Caco-2 (cell line): Measurements from ENCODE around the gene PNKD. TPM values are rescaled to one million over a fixed set of nuclear protein-coding genes. Genes with fewer than 3 reads are reported as not detected.

ENCODE experiments used
- BruUV-seq: library from RNA; stranded (reverse); fragments of 400-500 nt; replicated peaks from 2 replicates; lab custom pipeline; 2021; lab: Mats Ljungman, UMichigan
- CTCF ChIA-PET: fragments of 300-600 bp; sonication (Branson Sonifier 250); formaldehyde crosslinking; loops from one replicate; lab custom pipeline; 2022; ENCODE audit warnings: antibody characterized with exemption; lab: Charles Lee
- POLR2A ChIA-PET: fragments of 300-600 bp; sonication (Branson Sonifier 250); formaldehyde crosslinking; loops from one replicate; lab custom pipeline; 2022; ENCODE audit warnings: antibody characterized with exemption; lab: Charles Lee
- DNase-seq, 2 experiments: peaks; one replicate each; pipeline versions ENCODE4 v3.0.0 to v3.0.0-alpha.2; 2020 to 2022
- H3K27me3 ChIP-seq: replicated peaks from 2 replicates; pipeline ENCODE4 v1.6.0; 2011; ENCODE audit warnings: low read length; ENCODE audit not compliant: control insufficient read depth, insufficient read depth
- H3K36me3 ChIP-seq: 2 replicates; pipeline ENCODE4 v1.5.1; 2011; ENCODE audit warnings: low read length; ENCODE audit not compliant: control insufficient read depth, insufficient read depth
- H3K4me1 ChIP-seq: fragments of 250-450 bp; sonication (Bioruptor Pico); 2 replicates; pipeline ENCODE4 v1.5.1; 2020; ENCODE audit warnings: mild to moderate bottlenecking
- H3K4me3 ChIP-seq: 2 replicates; pipeline ENCODE4 v1.5.1; 2011; ENCODE audit warnings: low read depth, mild to moderate bottlenecking, control low read depth, low read length
- H3K9me3 ChIP-seq: fragments of 250-450 bp; sonication (Bioruptor Pico); 2 replicates; pipeline ENCODE4 v1.5.1; 2020; ENCODE audit warnings: mild to moderate bottlenecking, moderate library complexity
- H3K27ac Mint-ChIP-seq: one replicate; pipeline ENCODE4 v1.8.0; 2022; ENCODE audit warnings: mixed read lengths; ENCODE audit not compliant: unreplicated experiment
- H3K27me3 Mint-ChIP-seq: one replicate; pipeline ENCODE4 v1.8.0; 2022; ENCODE audit warnings: mixed read lengths; ENCODE audit not compliant: insufficient read depth, unreplicated experiment
- H3K36me3 Mint-ChIP-seq: one replicate; pipeline ENCODE4 v1.8.0; 2022; ENCODE audit warnings: mild to moderate bottlenecking, mixed read lengths; ENCODE audit not compliant: insufficient read depth, unreplicated experiment
- H3K4me1 Mint-ChIP-seq: one replicate; pipeline ENCODE4 v1.8.0; 2022; ENCODE audit warnings: low read depth, mixed read lengths; ENCODE audit not compliant: unreplicated experiment
- H3K4me3 Mint-ChIP-seq: one replicate; pipeline ENCODE4 v1.8.0; 2022; ENCODE audit warnings: mild to moderate bottlenecking, moderate library complexity, mixed read lengths; ENCODE audit not compliant: unreplicated experiment
- H3K9me3 Mint-ChIP-seq: one replicate; pipeline ENCODE4 v1.8.0; 2022; ENCODE audit warnings: mixed read lengths; ENCODE audit not compliant: unreplicated experiment
- CTCF ChIP-seq, 2 experiments: fragments of 200-600 bp in 1 of 2; IDR thresholded peaks; 1 replicate in 1 of 2; 2 replicates in 1 of 2; pipeline versions ENCODE4 v1.5.1 to v1.8.0; 2011 to 2022; ENCODE audit warnings: antibody characterized with exemption in 1 of 2, control low read depth in 1 of 2, inconsistent platforms in 1 of 2, low read depth in 1 of 2, low read length in 1 of 2, mild to moderate bottlenecking in 1 of 2, moderate library complexity in 1 of 2; ENCODE audit not compliant: insufficient read depth in 1 of 2, severe bottlenecking in 1 of 2, unreplicated experiment in 1 of 2
- intact Hi-C: fragments of 100-400 bp; cut with micrococcal nuclease; formaldehyde crosslinking; loops from one replicate; pipeline ENCODE4 v1.10.0; 2022; ENCODE audit not compliant: unreplicated experiment
- total RNA-seq: library from RNA; stranded (reverse); gene quantifications from 2 replicates; pipeline ENCODE4 v1.2.3, GENCODE V29; 2022

PNKD gene
- total RNA-seq, 1 experiment from 2014 or later = 39.2 TPM

DNA sequence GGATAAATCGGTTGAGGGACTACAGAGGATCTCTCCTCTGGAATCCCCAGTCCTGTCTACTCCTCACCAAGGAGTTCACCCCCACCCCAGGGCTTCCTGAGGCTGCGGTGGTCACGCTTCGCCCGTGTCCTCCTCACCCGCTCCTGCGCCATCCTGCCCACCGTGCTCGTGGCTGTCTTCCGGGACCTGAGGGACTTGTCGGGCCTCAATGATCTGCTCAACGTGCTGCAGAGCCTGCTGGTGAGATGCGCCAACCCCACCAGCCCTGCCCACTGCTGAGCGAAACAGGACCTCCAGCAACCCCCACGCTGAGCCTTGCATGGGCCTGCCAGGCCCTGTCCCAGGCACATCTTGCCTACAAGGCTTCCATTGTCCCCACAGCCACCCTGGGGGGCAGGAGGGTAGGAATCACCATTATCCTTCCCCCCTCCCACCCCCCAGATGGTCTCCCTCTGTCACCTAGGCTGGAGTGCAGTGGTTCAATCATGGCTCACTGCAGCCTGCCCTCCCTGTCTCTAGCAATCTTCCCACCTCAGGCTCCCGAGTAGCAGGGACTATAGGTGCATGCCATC, 122.7 kb downstream of the PNKD start:
- intact Hi-C loops = no loop called here
- CTCF ChIA-PET = interaction anchor here (1.1 kb wide), 1 partner anchor 89 kb away, joined by 3 read pairs; no protein-coding TSS in a partner anchor
- no peak for DNase-seq
- no peaks in the 10 kb centered on the region for H3K27me3 ChIP-seq
- Mint-ChIP-seq H3K27me3 (no peaks in the 10 kb centered on the region), H3K27ac (no peak overlapping the region), H3K4me1 (peaks cover 22% of the 10 kb centered on the region), H3K9me3 (no peaks in the 10 kb centered on the region), H3K36me3 (peaks cover 23% of the 10 kb centered on the region), H3K4me3 (no peak overlapping the region)
- peaks cover 14% of the 10 kb centered on the region for H3K4me1 ChIP-seq
- H3K4me3 ChIP-seq = no peak overlapping the region
- BruUV-seq = no TSS peak
- no peaks in the 10 kb centered on the region for H3K9me3 ChIP-seq
- TF ChIP-seq CTCF (IDR thresholded peaks at IDR 0.05; ENCODE audit: insufficient read depth in 1 of 2, low read depth in 1 of 2, low read length in 1 of 2, severe bottlenecking in 1 of 2, unreplicated experiment in 1 of 2) = no peak
- H3K36me3 ChIP-seq = no peaks in the 10 kb centered on the region
- POLR2A ChIA-PET = interaction anchor here (0.9 kb wide), 1 partner anchor 100 kb away, joined by 5 read pairs; no protein-coding TSS in a partner anchor

GRCh38 chr2:218393750-218394290, 123.5 kb downstream of the PNKD start:
- ChIA-PET POLR2A (interaction anchor here (0.9 kb wide), 1 partner anchor 101 kb away, joined by 5 read pairs; no protein-coding TSS in a partner anchor), CTCF (interaction anchor here (1.1 to 1.2 kb wide), 2 partner anchors 72 to 101 kb away, joined by 3 read pairs; no protein-coding TSS in a partner anchor)
- no peak for DNase-seq
- Mint-ChIP-seq H3K4me3 (no peak overlapping the region), H3K36me3 (peaks cover 26% of the 10 kb centered on the region), H3K27ac (no peak overlapping the region), H3K9me3 (no peaks in the 10 kb centered on the region), H3K4me1 (peaks cover 22% of the 10 kb centered on the region), H3K27me3 (no peaks in the 10 kb centered on the region)
- Histone ChIP-seq H3K4me1 (peaks cover 14% of the 10 kb centered on the region), H3K36me3 (no peaks in the 10 kb centered on the region), H3K9me3 (no peaks in the 10 kb centered on the region), H3K4me3 (no peak overlapping the region), H3K27me3 (no peaks in the 10 kb centered on the region)
- no TSS peak for BruUV-seq
- TF ChIP-seq CTCF (IDR thresholded peaks at IDR 0.05; ENCODE audit: insufficient read depth in 1 of 2, low read depth in 1 of 2, low read length in 1 of 2, severe bottlenecking in 1 of 2, unreplicated experiment in 1 of 2) = no peak
- intact Hi-C loops = no loop called here

GRCh38 chr2:218394298-218395089, 124.2 kb downstream of the PNKD start:
- POLR2A ChIA-PET = interaction anchor here (1.2 kb wide), 1 partner anchor 93 kb away, joined by 3 read pairs; no protein-coding TSS in a partner anchor
- CTCF ChIA-PET = interaction anchor here (0.7 to 1.2 kb wide), 3 partner anchors 30 to 102 kb away, joined by 3 read pairs; no protein-coding TSS in a partner anchor
- no peak overlapping the region for H3K4me3 Mint-ChIP-seq

More at GRCh38 chr2:218394298-218395089, 124.2 kb downstream of the PNKD start:
- DNase-seq = no peak
- intact Hi-C loops = no loop called here
- no TSS peak for BruUV-seq
- Mint-ChIP-seq H3K4me1 (peaks cover 22% of the 10 kb centered on the region), H3K9me3 (no peaks in the 10 kb centered on the region), H3K27ac (no peak overlapping the region), H3K36me3 (peaks cover 26% of the 10 kb centered on the region), H3K27me3 (no peaks in the 10 kb centered on the region)
- TF ChIP-seq CTCF (IDR thresholded peaks at IDR 0.05; ENCODE audit: insufficient read depth in 1 of 2, low read depth in 1 of 2, low read length in 1 of 2, severe bottlenecking in 1 of 2, unreplicated experiment in 1 of 2) = no peak
- H3K4me1 ChIP-seq = peaks cover 13% of the 10 kb centered on the region
- no peaks in the 10 kb centered on the region for H3K9me3 ChIP-seq
- H3K36me3 ChIP-seq = no peaks in the 10 kb centered on the region
- no peak overlapping the region for H3K4me3 ChIP-seq
- no peaks in the 10 kb centered on the region for H3K27me3 ChIP-seq
